KOPT-K1 (cell line): ENCODE results near the gene FRS2.
"Not testable (repeated sequence)": the region's sequence is repeated elsewhere in the genome, so short reads cannot be mapped to it uniquely, and the experiment has no call there.

ENCODE experiments used
- H3K27ac ChIP-seq: fragments of 200-600 bp; sonication (generic); 2 replicates; pipeline ENCODE4 v1.5.1; 2016; ENCODE audit warnings: antibody characterized with exemption, mild to moderate bottlenecking, low read depth, low read length; ENCODE audit not compliant: poor library complexity, severe bottlenecking
- H3K36me3 ChIP-seq: fragments of 200-600 bp; sonication (generic); 2 replicates; pipeline ENCODE4 v1.5.1; 2017; ENCODE audit warnings: antibody characterized with exemption, mild to moderate bottlenecking, low read length, moderate library complexity; ENCODE audit not compliant: insufficient read depth
- H3K9me3 ChIP-seq: fragments of 200-600 bp; sonication (generic); 2 replicates; pipeline ENCODE4 v1.5.1; 2017; ENCODE audit warnings: antibody characterized with exemption, low read length, mild to moderate bottlenecking; ENCODE audit not compliant: insufficient read depth, poor library complexity, severe bottlenecking

Gene FRS2

DNA sequence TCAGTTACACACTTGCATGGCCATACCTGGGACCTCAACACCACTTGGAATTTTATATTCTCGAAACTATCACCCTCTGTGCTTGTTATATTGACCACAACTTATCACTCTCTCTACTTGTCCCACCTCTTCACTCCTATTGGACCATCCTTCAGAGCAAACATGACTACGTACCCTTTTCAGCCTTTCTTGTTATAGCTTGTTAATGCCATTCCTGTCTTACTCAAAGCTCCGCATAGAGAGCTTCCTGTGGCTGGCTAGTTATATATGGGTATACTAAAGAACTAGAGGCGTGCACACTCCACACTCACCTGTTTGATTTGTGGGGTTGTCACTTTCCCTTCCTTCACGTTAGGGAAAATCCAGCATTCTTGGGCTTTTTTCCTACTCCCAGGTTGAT lies 26.3 kb upstream of the FRS2 start:
- Histone ChIP-seq H3K9me3 (no peaks in the 10 kb centered on the region), H3K36me3 (no peaks in the 10 kb centered on the region), H3K27ac (no peak overlapping the region)

DNA sequence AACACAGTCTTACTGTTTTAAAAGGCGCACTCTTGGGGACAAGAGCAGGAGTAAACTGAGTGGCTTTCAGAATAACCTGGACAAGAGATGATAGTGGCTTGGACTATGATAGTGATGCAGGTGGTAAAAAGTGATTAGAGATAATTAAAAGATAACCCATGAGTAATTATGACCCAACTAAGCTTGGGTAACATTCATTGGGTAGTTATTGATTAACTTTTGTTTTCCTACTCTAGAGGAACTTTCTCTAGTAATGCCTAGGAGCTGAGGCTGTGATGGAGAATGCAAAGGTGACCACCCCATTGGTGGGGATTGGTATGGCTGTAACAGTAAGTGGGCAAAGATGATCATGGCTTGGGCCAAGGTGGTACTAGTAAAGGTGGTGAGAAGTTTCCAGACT lies 22.3 kb upstream of the FRS2 start:
- Histone ChIP-seq H3K9me3 (no peaks in the 10 kb centered on the region), H3K27ac (no peak overlapping the region), H3K36me3 (no peaks in the 10 kb centered on the region)

DNA sequence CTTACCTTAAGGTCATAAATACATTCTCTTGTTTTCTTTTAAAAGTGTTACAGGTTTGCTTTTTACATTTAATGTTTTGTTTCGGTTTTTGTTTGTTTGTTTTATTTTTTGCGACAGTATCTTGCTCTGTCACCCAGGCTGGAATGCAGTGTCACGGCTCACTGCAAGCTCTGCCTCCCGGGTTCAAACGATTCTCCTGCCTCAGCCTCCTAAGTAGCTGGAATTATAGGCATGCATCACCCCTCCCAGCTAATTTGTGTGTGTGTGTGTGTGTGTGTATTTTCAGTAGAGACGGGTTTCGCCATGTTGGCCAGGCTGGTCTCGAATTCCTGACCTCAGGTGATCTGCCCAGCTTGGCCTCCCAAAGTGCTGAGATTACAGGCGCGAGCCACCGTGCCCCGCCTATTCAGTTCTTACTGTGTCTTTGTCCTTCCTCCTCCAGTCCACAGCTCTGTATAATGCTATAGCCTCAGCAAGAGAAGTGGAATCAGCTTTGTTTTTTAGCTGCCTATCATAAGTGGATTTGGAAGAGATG lies 17.5 kb upstream of the FRS2 start:
- H3K9me3 ChIP-seq, H3K36me3 ChIP-seq, H3K27ac ChIP-seq: not testable (repeated sequence)

DNA sequence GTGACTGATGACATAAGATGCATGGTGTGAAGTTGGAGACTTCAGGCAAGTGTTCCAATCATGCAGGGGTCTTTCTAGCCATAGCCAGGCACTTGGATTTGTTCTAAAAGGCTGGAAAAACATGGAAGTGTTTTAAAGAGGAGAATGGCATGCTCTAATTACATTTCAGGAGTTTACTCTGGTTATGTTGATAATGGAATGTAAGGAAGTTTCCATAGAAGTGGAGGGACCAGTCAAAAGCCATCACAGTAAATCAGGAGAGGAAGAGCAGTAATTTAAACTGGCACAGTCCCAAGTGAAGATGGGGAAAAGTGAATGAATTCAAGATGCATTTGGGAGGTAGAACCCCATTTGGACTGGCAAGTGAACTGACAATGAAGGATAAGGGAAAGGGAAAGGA lies 13.9 kb upstream of the FRS2 start:
- Histone ChIP-seq H3K27ac (no peak overlapping the region), H3K36me3 (no peaks in the 10 kb centered on the region), H3K9me3 (no peaks in the 10 kb centered on the region)

DNA sequence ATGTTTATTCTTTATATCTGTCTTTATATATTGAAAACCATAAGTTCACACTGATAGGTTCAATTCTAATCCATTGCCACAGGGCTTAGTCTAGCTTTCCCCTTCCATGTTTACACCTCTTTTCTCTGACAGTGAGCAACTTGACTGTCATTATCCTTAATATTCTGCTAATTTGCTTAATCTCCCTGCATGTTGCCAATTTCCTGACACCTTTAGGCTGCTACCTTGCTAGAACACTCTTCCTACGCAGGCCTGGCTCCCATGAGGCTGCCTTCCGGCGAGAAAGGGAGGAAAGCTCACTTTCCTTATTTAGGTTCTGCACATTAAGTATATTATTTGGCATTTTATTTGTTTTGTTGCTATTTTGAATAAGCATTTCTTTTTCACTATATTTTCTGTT lies 12.8 kb upstream of the FRS2 start:
- no peak overlapping the region for H3K27ac ChIP-seq
- H3K36me3 ChIP-seq: no peaks in the 10 kb centered on the region
- H3K9me3 ChIP-seq: no peaks in the 10 kb centered on the region

DNA sequence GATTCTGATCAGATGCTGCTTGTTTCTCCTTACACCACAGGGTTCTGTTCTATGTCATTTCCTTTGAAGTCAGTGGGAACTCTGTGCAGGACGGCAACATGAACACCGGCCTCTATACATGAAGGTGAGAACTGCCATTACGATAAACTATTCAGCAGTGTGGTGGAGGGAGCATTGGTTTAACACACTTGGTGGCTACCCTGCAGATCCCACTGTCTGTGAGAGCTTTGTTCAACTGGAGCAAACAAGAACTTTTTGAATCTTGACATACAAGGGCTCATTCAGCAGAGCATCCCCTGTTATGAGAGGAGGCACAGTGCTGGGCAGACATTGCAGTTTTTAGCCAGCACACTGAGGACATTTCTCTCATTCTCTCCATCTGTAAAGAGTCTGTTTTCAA lies 10.7 kb upstream of the FRS2 start:
- no peaks in the 10 kb centered on the region for H3K36me3 ChIP-seq
- H3K9me3 ChIP-seq: no peaks in the 10 kb centered on the region
- no peak overlapping the region for H3K27ac ChIP-seq

DNA sequence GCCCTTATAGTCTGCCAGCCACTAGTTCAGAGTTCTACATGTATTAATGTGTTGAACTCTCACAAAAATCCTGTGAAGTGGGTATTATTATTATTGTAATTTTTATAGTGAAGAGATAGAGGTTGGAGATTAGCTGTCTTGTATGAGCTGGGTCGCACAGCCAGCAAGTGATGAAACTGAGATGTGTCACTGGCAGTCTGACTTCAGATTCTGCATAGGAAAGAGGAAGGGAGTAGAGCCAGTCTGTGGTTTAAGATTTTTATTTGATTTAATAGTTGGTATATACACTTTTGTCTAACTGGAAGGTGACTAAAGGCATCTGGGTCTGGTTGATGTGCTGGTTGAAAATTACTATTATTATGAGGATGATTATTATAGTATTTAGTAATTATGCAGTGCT lies 5.8 kb upstream of the FRS2 start:
- H3K27ac ChIP-seq: no peak overlapping the region
- H3K36me3 ChIP-seq: no peaks in the 10 kb centered on the region
- H3K9me3 ChIP-seq: no peaks in the 10 kb centered on the region

DNA sequence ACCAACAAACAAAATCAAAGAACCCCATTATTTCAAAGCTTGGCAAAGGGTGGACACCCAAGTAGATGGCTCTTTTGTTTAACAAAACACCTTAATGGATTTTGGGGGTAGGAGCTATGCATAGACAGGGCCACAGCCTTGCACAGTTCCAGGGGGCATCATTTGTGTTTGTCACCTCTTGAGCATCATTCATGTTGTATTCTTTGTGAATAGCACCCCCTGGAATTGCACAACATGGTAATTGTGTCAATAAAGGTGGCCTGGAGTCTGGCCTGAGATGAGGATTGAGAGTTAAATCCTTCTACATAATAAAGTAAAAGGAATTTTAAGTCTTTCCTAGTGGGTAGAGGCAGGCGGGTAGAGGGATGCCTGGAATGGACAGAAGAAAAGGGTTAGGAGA lies 3.3 kb upstream of the FRS2 start:
- no peak overlapping the region for H3K27ac ChIP-seq
- H3K9me3 ChIP-seq: no peaks in the 10 kb centered on the region
- H3K36me3 ChIP-seq: no peaks in the 10 kb centered on the region

DNA sequence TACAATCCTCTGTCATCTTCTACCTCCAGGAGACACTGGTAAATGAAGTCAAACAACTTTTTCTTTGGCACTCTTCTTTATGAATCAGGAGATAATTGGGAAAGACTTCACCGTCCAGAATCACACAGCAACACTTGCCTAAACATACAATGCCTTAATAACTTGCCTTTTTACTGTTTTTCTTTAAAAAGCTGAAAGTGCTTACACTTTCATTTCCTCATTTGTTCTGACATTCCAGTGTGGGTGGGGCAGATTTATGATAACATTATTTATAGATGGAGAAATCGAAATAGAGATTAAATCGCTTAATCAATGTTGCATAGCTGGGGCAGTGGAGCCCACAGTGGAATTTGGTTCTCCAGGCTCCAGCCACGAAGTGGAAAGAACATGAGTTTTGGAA lies 2.8 kb upstream of the FRS2 start:
- H3K27ac ChIP-seq: no peak overlapping the region
- H3K9me3 ChIP-seq: no peaks in the 10 kb centered on the region
- H3K36me3 ChIP-seq: no peaks in the 10 kb centered on the region

DNA sequence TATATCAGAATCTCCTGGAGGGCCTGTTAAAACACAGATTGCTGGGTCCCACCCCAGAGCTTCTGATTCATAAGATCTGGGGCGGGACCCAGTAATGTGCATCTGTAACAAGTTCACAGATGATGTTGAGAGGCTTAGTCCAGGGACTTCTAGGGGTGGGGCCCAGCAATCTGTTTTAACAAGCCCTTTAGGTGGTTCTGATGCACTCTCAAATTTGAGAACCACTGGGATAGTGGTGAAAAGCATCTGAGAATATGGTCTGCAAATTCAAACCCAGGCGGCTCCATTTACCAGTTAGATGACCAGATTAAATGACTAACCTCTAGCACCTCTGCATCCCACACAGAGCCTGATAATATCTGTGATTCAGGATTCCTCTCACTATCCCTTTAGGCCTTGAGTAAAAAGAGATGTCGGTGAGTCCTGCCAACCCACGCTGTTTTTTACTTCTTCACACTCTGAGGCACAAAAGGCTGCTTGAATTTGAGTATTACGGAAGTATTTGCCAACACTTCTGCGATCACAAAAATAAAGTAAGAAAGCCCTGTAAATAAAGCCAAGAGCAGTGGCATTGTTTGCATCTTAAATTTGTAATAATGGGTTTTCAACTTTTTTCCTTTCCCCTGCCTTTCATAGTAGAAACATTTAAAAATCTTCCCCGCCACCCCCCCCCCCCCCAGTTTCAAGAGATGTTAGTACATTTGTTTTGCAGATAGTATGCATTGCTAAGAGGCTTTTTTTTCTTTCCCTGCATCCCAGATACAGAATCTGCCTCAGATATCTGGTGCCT lies 1.8 kb upstream of the FRS2 start:
- H3K36me3 ChIP-seq: no peaks in the 10 kb centered on the region
- no peak overlapping the region for H3K27ac ChIP-seq
- H3K9me3 ChIP-seq: no peaks in the 10 kb centered on the region

DNA sequence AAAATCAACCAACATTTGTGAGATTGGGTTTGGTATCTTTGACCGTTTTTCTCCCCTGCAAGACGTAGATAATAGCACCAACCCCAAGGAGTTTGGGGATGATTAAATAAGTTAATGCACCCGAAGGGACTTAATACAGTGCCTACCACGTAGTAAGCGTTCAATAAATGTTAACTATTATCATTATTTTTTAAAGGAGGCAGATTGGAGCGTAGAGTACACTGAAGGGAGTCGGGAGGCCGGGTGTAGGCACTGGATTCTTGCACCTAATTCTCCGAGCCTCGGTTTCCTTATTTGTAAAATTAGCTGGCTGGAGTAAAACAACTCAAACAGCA lies 367 bp upstream of the FRS2 start:
- no peaks in the 10 kb centered on the region for H3K36me3 ChIP-seq
- peak overlapping the region; percentile 83 for H3K27ac ChIP-seq

DNA sequence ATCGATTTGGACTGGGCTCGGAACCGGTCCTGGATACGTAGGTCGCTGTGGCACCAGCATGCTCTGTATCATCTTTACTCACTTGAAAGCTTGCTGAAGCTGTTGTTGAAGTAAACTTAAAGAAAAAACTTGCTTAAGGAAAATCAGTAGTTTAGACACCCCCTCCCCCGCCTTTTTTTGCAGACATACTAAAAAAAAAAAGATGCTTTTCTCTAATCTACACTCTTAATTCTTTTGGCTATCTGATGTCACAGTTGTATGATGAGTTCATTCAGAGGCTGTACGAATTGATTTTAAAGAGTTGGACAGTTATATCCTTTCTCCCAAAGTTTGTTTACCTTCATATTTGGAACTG lies 865 bp downstream of the FRS2 start:
- 0 out of 2 replicates have a peak, but pooled peaks cover 4% of the 10 kb centered on the region for H3K36me3 ChIP-seq
- peak overlapping the region; percentile 83 for H3K27ac ChIP-seq
- no peaks in the 10 kb centered on the region for H3K9me3 ChIP-seq

More for the DNA sequence above, 367 bp upstream of the FRS2 start:
- no peaks in the 10 kb centered on the region for H3K9me3 ChIP-seq

DNA sequence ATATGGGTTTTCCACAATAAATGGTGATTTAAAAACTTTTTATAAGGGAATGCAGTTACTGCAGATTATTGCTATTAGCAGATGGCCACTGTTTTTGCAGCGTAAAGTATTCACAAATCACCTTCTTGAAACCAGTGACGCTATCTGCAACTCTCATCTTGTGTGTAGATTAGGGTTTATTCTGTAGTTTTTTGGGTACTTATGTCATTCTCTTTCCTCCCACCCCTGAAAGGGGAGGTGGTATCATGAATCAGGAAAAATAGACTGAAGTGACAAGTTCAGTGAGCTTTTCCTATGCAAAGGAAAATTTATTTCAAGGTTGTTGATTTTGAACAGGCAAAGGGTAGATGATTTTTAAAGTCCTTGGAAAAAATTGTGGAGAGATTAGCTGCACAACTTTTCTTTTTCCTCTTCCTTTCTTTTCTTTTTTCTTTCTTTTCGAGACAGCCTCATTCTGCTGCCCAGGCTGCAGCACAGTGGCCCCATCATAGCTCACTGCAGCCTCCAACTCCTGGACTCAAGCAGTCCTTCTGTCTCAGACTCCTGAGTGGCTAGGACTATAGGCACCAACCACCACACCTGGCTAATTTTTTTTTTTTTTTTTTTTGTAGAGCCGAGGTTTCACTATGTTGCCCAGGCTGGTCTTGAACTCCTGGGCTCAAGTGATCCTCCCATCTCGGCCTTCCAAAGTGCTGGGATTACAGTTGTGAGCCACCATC lies 1.6 kb downstream of the FRS2 start:
- Histone ChIP-seq H3K36me3 (0 out of 2 replicates have a peak, but pooled peaks cover 4% of the 10 kb centered on the region), H3K9me3 (no peaks in the 10 kb centered on the region), H3K27ac (no peak overlapping the region)

DNA sequence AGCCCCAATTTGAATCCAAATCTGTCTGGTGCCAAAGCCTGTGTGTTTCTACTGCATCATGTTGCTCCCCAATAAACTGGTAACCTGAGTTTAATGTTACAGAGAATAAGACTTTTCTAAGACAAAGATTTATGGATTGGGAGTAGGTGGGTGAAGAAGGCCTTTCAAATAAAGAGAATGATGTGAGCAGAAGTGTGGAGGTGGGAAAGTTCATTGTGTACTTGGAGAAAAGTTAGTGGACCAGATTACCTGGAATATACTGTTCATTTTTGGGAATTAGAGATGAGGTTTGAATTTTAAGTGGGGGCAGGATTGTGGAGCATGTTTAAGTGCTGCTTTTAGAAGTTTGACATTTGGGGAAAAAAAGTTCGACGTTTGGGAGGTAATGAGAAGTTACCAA lies 3.1 kb downstream of the FRS2 start:
- Histone ChIP-seq H3K9me3 (no peaks in the 10 kb centered on the region), H3K27ac (no peak overlapping the region), H3K36me3 (0 out of 2 replicates have a peak, but pooled peaks cover 4% of the 10 kb centered on the region)

DNA sequence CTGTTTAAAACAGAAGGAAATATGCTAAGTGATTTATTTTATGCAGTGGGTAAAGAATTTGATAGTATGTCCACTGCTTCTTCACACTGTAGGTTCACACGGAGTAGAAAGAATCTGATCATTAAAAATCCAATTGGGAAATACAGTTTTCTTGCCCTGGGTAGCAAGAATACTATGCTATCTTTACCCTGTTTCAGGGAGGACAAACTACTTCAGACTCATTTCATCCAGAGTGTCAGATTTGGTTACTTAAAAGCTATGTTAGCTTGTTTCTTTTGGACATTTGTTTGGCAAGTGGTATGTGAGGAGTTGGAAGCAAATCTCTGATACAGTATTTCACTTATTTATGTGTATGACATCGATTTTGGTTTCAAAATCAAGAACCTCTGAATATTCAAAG lies 4.3 kb downstream of the FRS2 start:
- Histone ChIP-seq H3K36me3 (0 out of 2 replicates have a peak, but pooled peaks cover 4% of the 10 kb centered on the region), H3K9me3 (no peaks in the 10 kb centered on the region), H3K27ac (no peak overlapping the region)
